ENCODE data around the gene SYNRG. TPM values are rescaled to one million over a fixed set of nuclear protein-coding genes. Genes with fewer than 3 reads are reported as not detected.

The SYNRG gene
- total RNA-seq, 2 donors from 2014 or later = 23.6 to 28.6 TPM

DNA sequence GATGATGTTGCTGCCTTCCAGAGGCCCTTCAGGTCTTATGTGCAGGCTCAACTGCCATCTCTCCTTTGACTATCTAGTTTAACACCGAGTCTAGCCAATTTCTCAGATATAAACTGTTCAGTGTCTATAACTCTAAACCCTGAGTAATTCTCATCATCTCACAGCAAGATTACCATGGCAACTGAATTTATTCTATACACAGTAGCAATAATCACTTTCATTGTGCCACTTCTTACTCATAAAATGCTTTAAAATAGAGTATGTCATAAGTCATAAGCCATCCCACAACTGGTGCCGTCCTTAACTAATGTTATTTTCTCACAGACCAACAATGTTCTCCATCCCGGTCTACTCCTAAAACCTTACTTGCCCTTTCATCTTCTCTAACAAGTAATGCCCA, 45.0 kb downstream of the SYNRG start:
- DNase-seq (ENCODE audit: low spot score) (no peak), ATAC-seq (ENCODE audit: insufficient number of reproducible peaks, low FRiP score, low read depth) (no peak)
- Histone ChIP-seq H3K9me3 (no peaks in the 10 kb centered on the region), H3K27ac (no peak overlapping the region), H3K27me3 (replicated peaks; ENCODE audit: insufficient read depth) (no peaks in the 10 kb centered on the region), H3K4me1 (ENCODE audit: control insufficient read depth in 1 of 2, low read depth in 2 of 2) (no peaks in the 10 kb centered on the region), H3K4me3 (no peak overlapping the region), H3K36me3 (peaks cover 47% of the 10 kb centered on the region)
- TF ChIP-seq, protein P1, sequence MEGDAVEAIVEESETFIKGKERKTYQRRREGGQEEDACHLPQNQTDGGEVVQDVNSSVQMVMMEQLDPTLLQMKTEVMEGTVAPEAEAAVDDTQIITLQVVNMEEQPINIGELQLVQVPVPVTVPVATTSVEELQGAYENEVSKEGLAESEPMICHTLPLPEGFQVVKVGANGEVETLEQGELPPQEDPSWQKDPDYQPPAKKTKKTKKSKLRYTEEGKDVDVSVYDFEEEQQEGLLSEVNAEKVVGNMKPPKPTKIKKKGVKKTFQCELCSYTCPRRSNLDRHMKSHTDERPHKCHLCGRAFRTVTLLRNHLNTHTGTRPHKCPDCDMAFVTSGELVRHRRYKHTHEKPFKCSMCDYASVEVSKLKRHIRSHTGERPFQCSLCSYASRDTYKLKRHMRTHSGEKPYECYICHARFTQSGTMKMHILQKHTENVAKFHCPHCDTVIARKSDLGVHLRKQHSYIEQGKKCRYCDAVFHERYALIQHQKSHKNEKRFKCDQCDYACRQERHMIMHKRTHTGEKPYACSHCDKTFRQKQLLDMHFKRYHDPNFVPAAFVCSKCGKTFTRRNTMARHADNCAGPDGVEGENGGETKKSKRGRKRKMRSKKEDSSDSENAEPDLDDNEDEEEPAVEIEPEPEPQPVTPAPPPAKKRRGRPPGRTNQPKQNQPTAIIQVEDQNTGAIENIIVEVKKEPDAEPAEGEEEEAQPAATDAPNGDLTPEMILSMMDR (IDR thresholded peaks at IDR 0.05) = no peak

DNA sequence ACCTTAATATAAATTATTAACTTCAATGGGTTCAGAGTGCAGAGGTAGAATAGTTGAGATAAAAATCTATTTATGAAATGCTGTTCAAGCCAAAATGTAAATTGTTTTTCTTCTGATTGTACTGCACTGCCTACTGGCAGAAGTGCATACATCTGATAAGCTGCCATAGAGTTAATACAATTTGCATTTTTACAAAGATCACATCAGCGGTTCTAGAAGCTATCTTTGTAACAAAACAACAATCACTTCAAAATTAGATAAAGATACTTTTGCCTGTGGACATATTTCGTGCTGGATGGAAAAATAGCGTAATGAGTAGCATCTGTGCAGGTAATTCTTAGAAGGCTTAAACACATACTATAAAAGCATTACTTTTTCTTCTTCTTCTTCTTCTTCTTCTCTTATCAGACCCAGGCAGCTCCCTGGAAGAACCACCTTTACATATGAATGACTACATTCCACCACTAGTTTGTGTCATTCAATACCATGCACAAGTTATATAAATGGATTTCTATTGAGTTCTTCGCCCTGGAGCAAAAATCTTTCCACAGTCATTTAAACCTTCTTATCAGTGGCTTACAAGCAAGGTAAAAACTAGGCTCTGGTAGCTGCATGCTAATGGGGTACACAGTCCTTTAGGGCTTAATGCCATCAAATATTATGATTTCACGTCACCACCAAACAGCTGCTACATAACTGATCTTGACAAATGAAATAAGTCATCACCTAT, 47.0 kb downstream of the SYNRG start:
- H3K4me1 ChIP-seq (ENCODE audit: control insufficient read depth in 1 of 2, low read depth in 2 of 2) = no peaks in the 10 kb centered on the region
- TF ChIP-seq, protein P1 (IDR thresholded peaks at IDR 0.05) = no peak

GRCh38 chr17:37558299-37558698, 50.9 kb downstream of the SYNRG start:
- ATAC-seq (ENCODE audit: insufficient number of reproducible peaks, low FRiP score, low read depth) = no peak
- DNase-seq (ENCODE audit: low spot score) = no peak
- TF ChIP-seq, protein P1 (IDR thresholded peaks at IDR 0.05) = no peak
- Histone ChIP-seq H3K27ac (no peak overlapping the region), H3K4me3 (no peak overlapping the region), H3K36me3 (peaks cover 30% of the 10 kb centered on the region), H3K9me3 (no peaks in the 10 kb centered on the region), H3K27me3 (replicated peaks; ENCODE audit: insufficient read depth) (no peaks in the 10 kb centered on the region), H3K4me1 (ENCODE audit: control insufficient read depth in 1 of 2, low read depth in 2 of 2) (no peaks in the 10 kb centered on the region)

More for the DNA sequence above, 47.0 kb downstream of the SYNRG start:
- ATAC-seq (ENCODE audit: insufficient number of reproducible peaks, low FRiP score, low read depth) = no peak
- H3K36me3 ChIP-seq = peaks cover 36% of the 10 kb centered on the region
- H3K27ac ChIP-seq = no peak overlapping the region
- no peak for DNase-seq (ENCODE audit: low spot score)
- H3K27me3 ChIP-seq (replicated peaks; ENCODE audit: insufficient read depth) = no peaks in the 10 kb centered on the region
- H3K9me3 ChIP-seq = no peaks in the 10 kb centered on the region
- no peak overlapping the region for H3K4me3 ChIP-seq

DNA sequence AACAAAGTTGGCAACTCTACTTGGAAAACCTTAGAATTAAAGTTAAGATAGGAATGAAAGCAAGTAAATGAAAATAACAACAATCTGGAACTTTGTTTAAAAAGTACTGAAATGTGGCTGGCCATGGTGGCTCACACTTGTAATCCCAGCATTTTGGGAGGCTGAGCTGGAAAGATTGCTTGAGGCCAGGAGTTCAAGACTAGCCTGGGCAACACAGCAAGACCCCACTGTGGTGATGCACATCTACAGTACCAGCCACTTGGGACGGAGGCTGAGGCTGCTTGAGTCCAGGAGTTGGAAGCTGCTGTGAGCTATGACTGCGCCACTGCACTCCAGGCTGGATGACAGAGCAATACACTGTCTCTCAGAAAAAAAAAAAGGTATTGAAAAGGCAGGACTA, 51.7 kb downstream of the SYNRG start:
- Histone ChIP-seq H3K27ac (no peak overlapping the region), H3K4me3 (no peak overlapping the region), H3K9me3 (no peaks in the 10 kb centered on the region), H3K27me3 (replicated peaks; ENCODE audit: insufficient read depth) (no peaks in the 10 kb centered on the region), H3K4me1 (ENCODE audit: control insufficient read depth in 1 of 2, low read depth in 2 of 2) (no peaks in the 10 kb centered on the region), H3K36me3 (peaks cover 33% of the 10 kb centered on the region)
- DNase-seq (ENCODE audit: low spot score) (no peak), ATAC-seq (ENCODE audit: insufficient number of reproducible peaks, low FRiP score, low read depth) (no peak)
- TF ChIP-seq, protein P1 (IDR thresholded peaks at IDR 0.05) = no peak

- Histone ChIP-seq H3K36me3 (peaks cover 23% of the 10 kb centered on the region), H3K27ac (no peak overlapping the region)
- no peak for ATAC-seq (ENCODE audit: insufficient number of reproducible peaks, low FRiP score, low read depth)
Observed at GRCh38 chr17:37555386-37555785, 53.8 kb downstream of the SYNRG start.

More at GRCh38 chr17:37555386-37555785, 53.8 kb downstream of the SYNRG start:
- no peak for DNase-seq (ENCODE audit: low spot score)
- TF ChIP-seq, protein P1 (IDR thresholded peaks at IDR 0.05) = no peak
- Histone ChIP-seq H3K4me1 (ENCODE audit: control insufficient read depth in 1 of 2, low read depth in 2 of 2) (peaks cover 0 to 4% of the 10 kb centered on the region in 2 donors), H3K4me3 (no peak overlapping the region), H3K9me3 (no peaks in the 10 kb centered on the region), H3K27me3 (replicated peaks; ENCODE audit: insufficient read depth) (no peaks in the 10 kb centered on the region)
